SK-N-SH treated with all-trans-retinoic acid at 6 μM for 48 hours (cell line): ENCODE data around the gene PLXND1.

Source experiments
- ATAC-seq: fragments of 200-7000 bp; cut with Tn5 transposase; 3 replicates; pipeline ENCODE4 v1.9.1; 2020; ENCODE audit warnings: mild to moderate bottlenecking, moderate library complexity
- ARNTL ChIP-seq: fragments of 450-650 bp; formaldehyde crosslinking; IDR thresholded peaks from 2 replicates; pipeline ENCODE4 v1.5.0; 2020; ENCODE audit warnings: low read depth, mild to moderate bottlenecking, moderate library complexity, borderline replicate concordance
- BACH2 ChIP-seq: fragments of 250-450 bp; sonication (Bioruptor Pico); IDR thresholded peaks from 2 replicates; pipeline ENCODE4 v1.9.0; 2021; ENCODE audit warnings: mild to moderate bottlenecking, borderline replicate concordance
- CSDC2 ChIP-seq: fragments of 250-450 bp; sonication (Bioruptor Pico); IDR thresholded peaks from 2 replicates; pipeline ENCODE4 v1.5.0; 2020; ENCODE audit warnings: mild to moderate bottlenecking, moderate library complexity
- CSRNP3 ChIP-seq: fragments of 250-450 bp; sonication (Bioruptor Pico); IDR thresholded peaks from 2 replicates; pipeline ENCODE4 v1.5.1; 2021; ENCODE audit warnings: mild to moderate bottlenecking, moderate library complexity
- ESRRG ChIP-seq: fragments of 250-450 bp; sonication (Bioruptor Pico); IDR thresholded peaks from 2 replicates; pipeline ENCODE4 v1.6.1; 2021; ENCODE audit warnings: mild to moderate bottlenecking
- GLIS3 ChIP-seq: fragments of 250-450 bp; sonication (Bioruptor Pico); IDR thresholded peaks from 2 replicates; pipeline ENCODE4 v1.5.0; 2020; ENCODE audit warnings: mild to moderate bottlenecking, moderate library complexity
- ISL1 ChIP-seq: fragments of 250-450 bp; sonication (Bioruptor Pico); IDR thresholded peaks from 2 replicates; pipeline ENCODE4 v2.1.2; 2022; ENCODE audit warnings: mild to moderate bottlenecking, moderate library complexity
- OSR1 ChIP-seq: fragments of 250-450 bp; sonication (Bioruptor Pico); IDR thresholded peaks from 2 replicates; pipeline ENCODE4 v1.8.0; 2022; ENCODE audit warnings: moderate library complexity, mild to moderate bottlenecking, inconsistent platforms
- PATZ1 ChIP-seq: fragments of 250-450 bp; sonication (Bioruptor Pico); IDR thresholded peaks from 2 replicates; pipeline ENCODE4 v1.8.0; 2020; ENCODE audit warnings: mild to moderate bottlenecking, moderate library complexity, borderline replicate concordance
- PPARA ChIP-seq: fragments of 250-450 bp; sonication (Bioruptor Pico); IDR thresholded peaks from 2 replicates; pipeline ENCODE4 v1.5.0; 2020; ENCODE audit warnings: mild to moderate bottlenecking, borderline replicate concordance
- RARB ChIP-seq: fragments of 250-450 bp; sonication (Bioruptor Pico); IDR thresholded peaks from 2 replicates; pipeline ENCODE4 v1.8.0; 2021; ENCODE audit warnings: mild to moderate bottlenecking, moderate library complexity
- SNAI2 ChIP-seq: fragments of 250-450 bp; sonication (Bioruptor Pico); IDR thresholded peaks from 2 replicates; pipeline ENCODE4 v1.5.0; 2020; ENCODE audit warnings: mild to moderate bottlenecking, moderate library complexity
- TCF4 ChIP-seq: fragments of 250-450 bp; sonication (Bioruptor Pico); IDR thresholded peaks from 2 replicates; pipeline ENCODE4 v1.8.0; 2021; ENCODE audit warnings: mild to moderate bottlenecking, moderate library complexity, borderline replicate concordance
- TOX ChIP-seq: fragments of 250-450 bp; sonication (Bioruptor Pico); IDR thresholded peaks from 2 replicates; pipeline ENCODE4 v1.8.0; 2021; ENCODE audit warnings: mild to moderate bottlenecking, moderate library complexity, borderline replicate concordance
- TSHZ2 ChIP-seq: fragments of 250-450 bp; sonication (Bioruptor Pico); IDR thresholded peaks from 2 replicates; pipeline ENCODE4 v1.5.0; 2020; ENCODE audit warnings: mild to moderate bottlenecking, moderate library complexity
- ZC3H10 ChIP-seq: fragments of 250-450 bp; sonication (Bioruptor Pico); IDR thresholded peaks from 2 replicates; pipeline ENCODE4 v1.5.1; 2021; ENCODE audit warnings: mild to moderate bottlenecking, moderate library complexity
- ZFP30 ChIP-seq: fragments of 450-650 bp; formaldehyde crosslinking; IDR thresholded peaks from 2 replicates; pipeline ENCODE4 v1.5.0; 2022; ENCODE audit warnings: mild to moderate bottlenecking, moderate library complexity
- ZNF565 ChIP-seq: fragments of 450-650 bp; formaldehyde crosslinking; conservative IDR thresholded peaks from 2 replicates; pipeline ENCODE4 v1.5.0; 2020; ENCODE audit warnings: low read depth, mild to moderate bottlenecking, moderate library complexity
- ZNF70 ChIP-seq: fragments of 450-650 bp; formaldehyde crosslinking; IDR thresholded peaks from 2 replicates; pipeline ENCODE4 v1.5.0; 2020; ENCODE audit warnings: mild to moderate bottlenecking, moderate library complexity
- ZNF8 ChIP-seq: fragments of 450-650 bp; formaldehyde crosslinking; IDR thresholded peaks from 2 replicates; pipeline ENCODE4 v1.5.0; 2020; ENCODE audit warnings: mild to moderate bottlenecking, moderate library complexity
- TF ChIP-seq, protein P1 (sequence below): fragments of 250-450 bp; sonication (Bioruptor Pico); IDR thresholded peaks from 2 replicates; pipeline ENCODE4 v1.5.1; 2020; ENCODE audit warnings: low read depth, mild to moderate bottlenecking, moderate library complexity
- TF ChIP-seq, protein P2 (sequence below): fragments of 250-450 bp; sonication (Bioruptor Pico); IDR thresholded peaks from 2 replicates; pipeline ENCODE4 v1.8.0; 2021; ENCODE audit warnings: low read depth, mild to moderate bottlenecking, moderate library complexity, borderline replicate concordance

The PLXND1 gene

DNA sequence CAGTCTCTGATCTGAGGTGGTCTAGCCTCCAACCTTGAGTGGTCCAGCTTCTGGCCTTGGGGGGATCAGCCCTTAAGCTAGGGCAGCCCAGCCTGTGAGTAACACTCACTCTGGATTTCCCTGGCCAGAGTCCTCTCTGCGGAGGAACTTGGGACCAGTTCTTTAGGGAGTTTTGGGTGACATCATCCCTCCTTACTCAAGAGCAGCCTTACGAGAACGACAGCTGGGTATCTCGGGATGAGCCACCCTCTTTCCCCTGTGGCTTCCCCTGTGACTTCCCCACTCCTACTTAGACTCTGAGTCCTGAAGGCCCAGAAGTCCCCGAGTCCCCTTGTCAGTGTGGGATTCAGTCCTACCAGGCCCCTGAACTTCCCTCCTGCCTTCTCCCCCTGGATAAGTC is 10.2 kb upstream of the PLXND1 start:
- TF ChIP-seq CSDC2 (CRISPR knock-in tag) (no peak), GLIS3 (CRISPR knock-in tag) (no peak), ESRRG (CRISPR knock-in tag) (no peak), OSR1 (no peak), ZNF70 (CRISPR knock-in tag) (no peak), RARB (CRISPR knock-in tag) (no peak), TCF4 (no peak), ZFP30 (CRISPR knock-in tag) (no peak)
- ATAC-seq = no peak

DNA sequence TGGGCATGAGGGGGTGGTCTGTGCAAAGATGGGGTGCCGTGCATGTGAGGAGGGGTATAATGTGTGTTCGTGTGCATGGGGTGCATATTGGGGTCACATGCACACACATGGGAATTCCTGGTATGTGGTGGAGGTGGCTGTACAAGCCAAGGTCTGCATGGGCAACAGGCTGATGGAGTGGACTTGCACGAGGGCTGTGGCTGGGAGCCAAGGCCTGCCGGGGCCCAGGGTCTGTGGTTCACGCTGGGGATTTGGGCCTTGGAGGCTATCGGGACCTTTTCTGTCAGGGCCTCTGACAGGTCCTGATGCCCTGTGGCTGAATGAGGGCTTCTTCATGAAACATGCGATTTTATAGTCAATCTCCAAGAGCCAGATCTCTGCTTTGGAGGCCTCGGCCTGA is 9.8 kb upstream of the PLXND1 start:
- no peak for TF ChIP-seq OSR1
- TF ChIP-seq SNAI2 (CRISPR knock-in tag) = no peak
- no peak for TF ChIP-seq GLIS3 (CRISPR knock-in tag)
- no peak for TF ChIP-seq ZNF70 (CRISPR knock-in tag)
- no peak for TF ChIP-seq ZFP30 (CRISPR knock-in tag)
- no peak for TF ChIP-seq CSRNP3
- no peak for TF ChIP-seq BACH2
- no peak for TF ChIP-seq ESRRG (CRISPR knock-in tag)
- no peak for TF ChIP-seq ZNF8 (CRISPR knock-in tag)
- TF ChIP-seq PPARA (CRISPR knock-in tag) = no peak
- no peak for TF ChIP-seq ZNF565 (CRISPR knock-in tag)
- TF ChIP-seq ZC3H10 (CRISPR knock-in tag) = no peak
- TF ChIP-seq, protein P1, sequence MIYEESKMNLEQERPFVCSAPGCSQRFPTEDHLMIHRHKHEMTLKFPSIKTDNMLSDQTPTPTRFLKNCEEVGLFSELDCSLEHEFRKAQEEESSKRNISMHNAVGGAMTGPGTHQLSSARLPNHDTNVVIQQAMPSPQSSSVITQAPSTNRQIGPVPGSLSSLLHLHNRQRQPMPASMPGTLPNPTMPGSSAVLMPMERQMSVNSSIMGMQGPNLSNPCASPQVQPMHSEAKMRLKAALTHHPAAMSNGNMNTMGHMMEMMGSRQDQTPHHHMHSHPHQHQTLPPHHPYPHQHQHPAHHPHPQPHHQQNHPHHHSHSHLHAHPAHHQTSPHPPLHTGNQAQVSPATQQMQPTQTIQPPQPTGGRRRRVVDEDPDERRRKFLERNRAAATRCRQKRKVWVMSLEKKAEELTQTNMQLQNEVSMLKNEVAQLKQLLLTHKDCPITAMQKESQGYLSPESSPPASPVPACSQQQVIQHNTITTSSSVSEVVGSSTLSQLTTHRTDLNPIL (CRISPR knock-in tag) = no peak
- no peak for TF ChIP-seq TCF4
- no peak for ATAC-seq

- no peak for ATAC-seq
Observed at GRCh38 chr3:129615751-129616281, 9.3 kb upstream of the PLXND1 start.

More at GRCh38 chr3:129615751-129616281, 9.3 kb upstream of the PLXND1 start:
- no peak for TF ChIP-seq TSHZ2 (CRISPR knock-in tag)
- TF ChIP-seq ZNF70 (CRISPR knock-in tag) = no peak
- TF ChIP-seq, protein P2, sequence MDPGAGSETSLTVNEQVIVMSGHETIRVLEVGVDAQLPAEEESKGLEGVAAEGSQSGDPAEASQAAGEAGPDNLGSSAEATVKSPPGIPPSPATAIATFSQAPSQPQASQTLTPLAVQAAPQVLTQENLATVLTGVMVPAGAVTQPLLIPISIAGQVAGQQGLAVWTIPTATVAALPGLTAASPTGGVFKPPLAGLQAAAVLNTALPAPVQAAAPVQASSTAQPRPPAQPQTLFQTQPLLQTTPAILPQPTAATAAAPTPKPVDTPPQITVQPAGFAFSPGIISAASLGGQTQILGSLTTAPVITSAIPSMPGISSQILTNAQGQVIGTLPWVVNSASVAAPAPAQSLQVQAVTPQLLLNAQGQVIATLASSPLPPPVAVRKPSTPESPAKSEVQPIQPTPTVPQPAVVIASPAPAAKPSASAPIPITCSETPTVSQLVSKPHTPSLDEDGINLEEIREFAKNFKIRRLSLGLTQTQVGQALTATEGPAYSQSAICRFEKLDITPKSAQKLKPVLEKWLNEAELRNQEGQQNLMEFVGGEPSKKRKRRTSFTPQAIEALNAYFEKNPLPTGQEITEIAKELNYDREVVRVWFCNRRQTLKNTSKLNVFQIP (CRISPR knock-in tag) = no peak
- TF ChIP-seq TOX (CRISPR knock-in tag) = no peak
- TF ChIP-seq OSR1 = no peak
- TF ChIP-seq ARNTL (CRISPR knock-in tag) = no peak
- TF ChIP-seq ISL1 (CRISPR knock-in tag) = no peak
- TF ChIP-seq SNAI2 (CRISPR knock-in tag) = no peak
- TF ChIP-seq ZNF8 (CRISPR knock-in tag) = no peak
- no peak for TF ChIP-seq TCF4
- TF ChIP-seq CSDC2 (CRISPR knock-in tag) = no peak
- no peak for TF ChIP-seq PATZ1 (CRISPR knock-in tag)
- no peak for TF ChIP-seq CSRNP3
- TF ChIP-seq ZNF565 (CRISPR knock-in tag) = no peak
